Ishikawa (cell line): ENCODE data around the gene TTC29.

ENCODE experiments used
- REST ChIP-seq: IDR thresholded peaks from 2 replicates; pipeline ENCODE4 v1.6.1; 2012; ENCODE audit warnings: low read depth, mild to moderate bottlenecking
- TAF1 ChIP-seq: IDR thresholded peaks from 2 replicates; pipeline ENCODE4 v1.6.1; 2012; ENCODE audit warnings: low read depth, mild to moderate bottlenecking
- ZBTB7A ChIP-seq: IDR thresholded peaks from 2 replicates; pipeline ENCODE4 v1.6.1; 2012; ENCODE audit warnings: low read depth

- TF ChIP-seq REST (no peak), ZBTB7A (no peak), TAF1 (no peak)
Measured at GRCh38 chr4:146855761-146856160, 89.9 kb downstream of the TTC29 start.
